ENCODE data around the gene ACOT11.

The ACOT11 gene

GRCh38 chr1:54537611-54538010 is 10.4 kb upstream of the ACOT11 start:
- no peak for DNase-seq (ENCODE audit: low read depth in 1 of 2, low spot score in 1 of 2)

- DNase-seq (ENCODE audit: low read depth in 1 of 2, low spot score in 1 of 2) = no peak
Measured at GRCh38 chr1:54538538-54538937, 9.5 kb upstream of the ACOT11 start.

DNA sequence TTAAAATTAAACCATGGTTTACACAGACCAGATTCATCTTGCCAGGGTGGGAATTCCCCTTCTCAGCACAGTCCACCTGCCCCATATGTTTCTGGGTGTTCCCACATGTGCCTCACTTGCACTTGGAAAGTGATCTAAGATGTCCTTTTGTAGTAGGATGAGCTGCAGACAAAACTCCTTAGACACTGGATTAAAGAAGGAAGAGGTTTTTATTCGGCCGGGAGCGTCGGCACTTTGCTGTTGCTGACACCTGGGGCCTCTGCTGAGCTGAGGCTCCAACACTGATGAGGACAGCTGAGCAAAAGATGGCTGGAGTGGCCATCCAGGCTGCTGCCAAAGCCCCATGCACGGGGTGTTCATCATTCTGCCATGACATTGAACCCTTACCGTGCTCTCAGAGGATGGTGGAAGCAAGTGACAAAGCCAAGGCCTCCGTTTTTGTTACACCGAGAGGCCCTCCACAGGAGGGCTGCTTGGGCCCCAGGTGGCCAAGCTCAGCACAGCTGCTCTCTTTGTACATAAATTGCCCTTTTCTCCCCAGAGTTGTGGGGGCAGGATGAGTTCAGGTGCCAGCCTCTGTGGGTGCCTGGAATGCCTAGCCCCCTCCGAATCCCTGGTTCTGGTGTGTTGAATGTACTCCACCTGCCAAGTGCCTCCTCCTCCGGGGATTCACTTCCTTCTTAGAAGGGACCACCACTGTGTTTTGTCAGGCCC is 7.3 kb upstream of the ACOT11 start:
- DNase-seq (ENCODE audit: low read depth in 1 of 2, low spot score in 1 of 2) = no peak

DNA sequence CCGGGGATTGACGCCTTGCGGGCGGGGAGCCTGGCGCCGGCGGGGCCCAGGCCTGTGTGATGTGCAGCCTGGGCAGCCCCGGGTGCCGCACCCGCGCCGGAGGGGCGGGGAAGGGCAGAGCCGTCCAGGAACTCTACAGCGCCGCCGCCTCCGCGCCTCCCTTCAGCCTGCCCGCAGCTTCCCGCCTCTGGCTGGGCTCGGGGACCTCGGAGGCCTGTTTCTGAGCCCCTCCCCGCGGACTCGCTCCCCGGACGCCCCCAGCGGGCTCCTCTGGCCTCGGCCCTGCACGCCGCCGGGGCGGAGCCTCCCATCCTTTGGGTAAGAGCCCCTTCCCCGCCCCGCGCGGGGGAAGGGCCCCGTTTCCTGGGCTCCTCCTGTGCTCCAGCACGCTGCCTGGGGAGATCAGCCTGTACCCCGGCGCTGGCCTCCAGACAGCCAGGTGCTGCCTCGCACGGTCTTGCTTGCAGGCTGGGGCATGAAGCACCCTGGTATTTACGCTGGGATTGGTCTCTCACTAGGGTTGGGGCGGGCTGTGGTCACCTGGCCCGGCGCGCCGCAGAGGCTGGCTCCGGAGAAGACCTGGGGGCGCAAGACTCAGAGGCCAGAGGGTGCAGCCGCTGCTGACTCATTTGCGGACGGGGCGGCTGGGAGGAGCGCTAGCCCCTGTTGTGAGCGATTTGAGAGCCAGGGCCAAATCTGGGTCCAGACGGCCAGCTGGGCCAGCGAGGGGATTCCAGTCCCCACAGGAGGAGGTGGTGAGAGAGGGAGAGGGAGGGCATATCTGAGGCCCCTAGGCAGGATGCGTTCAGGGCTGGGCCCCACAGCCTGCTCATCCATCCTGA is 5.7 kb upstream of the ACOT11 start:
- DNase-seq (ENCODE audit: low read depth in 1 of 2, low spot score in 1 of 2) = peak; percentile 29 to 32

DNA sequence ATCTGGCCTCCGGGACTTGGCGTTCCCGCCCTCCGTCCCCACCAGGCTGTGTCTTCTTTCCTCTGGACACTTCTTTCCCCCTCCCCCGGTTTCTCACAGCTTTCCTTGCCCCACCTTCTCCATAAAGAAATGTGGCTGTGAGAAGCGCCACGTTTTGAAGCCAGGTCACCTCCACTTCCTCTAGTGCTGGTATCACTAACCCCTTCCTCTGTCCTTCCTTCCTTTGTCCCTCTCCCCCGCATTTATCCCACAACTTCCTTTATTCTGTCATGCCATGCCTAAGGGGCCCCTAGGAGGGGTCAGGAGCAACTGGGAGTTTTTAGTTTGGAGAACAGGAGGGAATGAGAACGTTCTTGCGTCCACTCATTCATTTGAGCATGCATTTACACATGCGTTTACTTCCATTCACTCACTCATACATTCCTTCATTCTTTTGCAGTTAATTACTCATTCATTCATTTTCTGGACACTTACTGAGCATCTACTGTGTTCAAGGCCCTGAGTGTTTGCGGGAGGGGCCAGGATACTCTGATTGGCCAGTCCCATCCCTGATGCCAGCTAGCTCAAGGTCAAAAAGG is 5.0 kb upstream of the ACOT11 start:
- DNase-seq (ENCODE audit: low read depth in 1 of 2, low spot score in 1 of 2) = no peak

GRCh38 chr1:54543729-54544496 is 4.1 kb upstream of the ACOT11 start:
- no peak for DNase-seq (ENCODE audit: low read depth in 1 of 2, low spot score in 1 of 2)

- DNase-seq (ENCODE audit: low read depth in 1 of 2, low spot score in 1 of 2) = no peak
Measured at GRCh38 chr1:54545916-54546635, 2.0 kb upstream of the ACOT11 start.

DNA sequence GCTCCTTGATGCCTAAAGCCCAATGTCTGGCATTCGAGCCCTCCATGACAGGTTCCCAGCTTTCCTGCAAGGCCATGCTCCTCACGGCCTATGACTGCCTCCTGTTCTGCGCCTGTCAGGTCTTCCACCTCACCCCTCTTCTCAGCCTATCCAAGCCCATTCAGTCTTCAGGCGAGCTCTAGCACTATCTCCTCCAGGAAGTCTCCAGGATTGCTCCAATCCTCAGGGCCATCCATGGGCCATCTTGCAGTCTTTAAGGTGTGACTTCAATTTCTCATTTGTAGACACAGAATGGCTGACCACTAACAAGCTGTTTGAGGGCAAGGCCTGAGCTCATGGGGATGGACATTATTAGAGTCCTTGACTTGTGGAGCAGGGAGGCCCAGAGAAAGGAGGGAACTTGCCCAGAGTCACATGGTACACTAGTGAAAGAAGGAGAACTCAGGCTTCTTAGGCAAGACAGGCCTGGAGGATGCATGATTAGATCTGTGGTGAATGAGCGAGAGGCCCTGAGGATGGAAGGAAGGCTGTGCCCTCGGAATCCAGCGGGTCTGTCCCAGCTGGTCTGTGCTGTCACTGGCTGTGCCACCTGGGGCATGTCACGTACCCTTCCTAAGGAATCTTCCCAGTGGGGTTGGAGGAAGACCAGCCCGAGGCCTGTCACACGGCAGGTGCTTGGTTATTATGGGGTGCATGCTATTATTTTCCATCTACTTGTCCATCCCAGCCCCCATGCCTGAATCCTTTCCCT is 1.2 kb upstream of the ACOT11 start:
- no peak for DNase-seq (ENCODE audit: low read depth in 1 of 2, low spot score in 1 of 2)

GRCh38 chr1:54548389-54549044 is 489 bp downstream of the ACOT11 start:
- DNase-seq (ENCODE audit: low read depth in 1 of 2, low spot score in 1 of 2) = no peak

DNA sequence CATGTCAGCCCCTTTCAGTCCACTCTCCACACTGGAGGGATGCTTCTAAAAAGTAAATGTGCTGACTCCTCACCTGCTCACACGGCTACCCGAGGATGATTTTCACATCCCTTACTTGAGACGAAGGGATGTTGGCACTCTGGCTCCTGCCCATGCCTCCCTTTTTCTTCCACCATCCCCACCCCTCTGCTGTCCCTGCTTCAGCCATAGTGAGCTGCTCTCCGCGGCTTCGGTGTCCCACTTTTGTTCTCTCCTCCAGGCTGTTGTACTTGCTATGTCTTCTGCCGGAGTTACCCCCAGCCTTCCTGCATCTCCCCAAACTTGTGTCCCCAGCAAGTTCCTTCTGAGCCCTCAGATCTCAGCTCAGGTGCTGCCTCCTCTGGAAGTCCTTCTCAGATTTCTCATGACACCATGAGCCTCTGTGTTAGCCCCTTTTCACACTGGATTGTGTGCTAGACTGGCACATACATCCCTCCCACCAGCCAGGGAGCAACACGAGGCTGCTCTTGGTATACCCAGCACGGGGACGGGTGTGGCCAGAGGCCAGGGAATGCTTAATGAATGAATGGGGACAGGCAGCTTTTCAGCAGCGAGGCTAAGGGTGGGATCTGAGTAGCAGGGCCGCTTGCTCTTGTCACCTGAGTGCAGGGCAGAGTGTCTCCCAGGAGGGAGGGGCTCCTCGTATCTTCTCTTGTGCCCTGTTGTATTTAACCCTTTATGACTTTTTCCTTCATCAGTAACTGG is 1.3 kb downstream of the ACOT11 start:
- no peak for DNase-seq (ENCODE audit: low read depth in 1 of 2, low spot score in 1 of 2)

DNA sequence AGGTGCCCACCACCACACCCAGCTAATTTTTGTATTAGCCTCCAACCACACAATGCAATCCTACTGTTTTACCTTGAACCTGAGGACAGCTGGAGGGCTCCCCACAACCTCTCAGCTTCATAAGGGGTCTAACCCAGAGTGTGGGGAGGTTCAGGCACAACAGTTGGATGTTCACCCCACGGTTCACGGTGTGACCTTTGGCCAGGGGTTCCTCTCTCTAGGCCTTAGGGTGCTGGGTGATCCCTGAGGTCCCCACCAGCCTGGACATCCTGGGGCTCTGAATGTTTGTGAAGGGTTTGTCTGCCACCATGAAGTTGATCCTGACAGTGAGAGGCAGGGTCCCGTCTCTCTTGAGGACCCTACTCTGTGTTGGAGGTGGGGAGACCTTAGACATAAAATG is 3.9 kb downstream of the ACOT11 start:
- no peak for DNase-seq (ENCODE audit: low read depth in 1 of 2, low spot score in 1 of 2)

- no peak for DNase-seq (ENCODE audit: low read depth in 1 of 2, low spot score in 1 of 2)
Measured at GRCh38 chr1:54553602-54554313, 5.7 kb downstream of the ACOT11 start.

GRCh38 chr1:54556110-54556509 is 8.1 kb downstream of the ACOT11 start:
- DNase-seq (ENCODE audit: low read depth in 1 of 2, low spot score in 1 of 2) = no peak

DNA sequence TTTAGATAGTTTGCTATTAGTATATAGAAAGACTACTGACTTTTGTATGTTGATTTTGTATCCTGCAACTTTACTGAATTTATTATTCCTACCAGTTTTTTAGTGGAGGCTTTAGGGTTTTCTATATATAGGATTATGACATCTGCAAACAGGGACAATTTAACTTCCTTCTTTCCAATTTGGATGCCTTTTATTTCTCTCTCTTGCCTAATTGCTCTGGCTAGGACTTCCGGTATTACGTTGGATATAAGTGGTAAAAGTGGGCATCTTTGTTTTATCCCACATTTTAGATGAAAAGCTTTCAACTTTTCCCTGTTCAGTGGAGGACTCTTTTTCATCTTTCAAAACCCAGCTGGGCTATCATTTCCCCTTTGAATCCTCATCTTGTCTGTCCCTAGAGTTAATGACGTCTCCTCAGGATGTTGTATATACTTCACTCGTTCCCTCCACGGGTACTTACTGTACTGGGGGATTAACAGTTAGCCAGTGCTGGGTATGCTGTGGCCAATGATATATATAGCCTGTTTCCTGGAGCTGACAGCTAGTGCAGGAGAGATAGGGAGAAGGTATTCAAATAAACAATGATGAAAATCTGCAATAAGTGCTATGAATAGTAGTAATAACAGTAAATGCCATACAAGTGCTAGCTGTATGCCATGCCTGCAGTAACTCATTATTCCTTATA is 9.8 kb downstream of the ACOT11 start:
- no peak for DNase-seq (ENCODE audit: low read depth in 1 of 2, low spot score in 1 of 2)

DNA sequence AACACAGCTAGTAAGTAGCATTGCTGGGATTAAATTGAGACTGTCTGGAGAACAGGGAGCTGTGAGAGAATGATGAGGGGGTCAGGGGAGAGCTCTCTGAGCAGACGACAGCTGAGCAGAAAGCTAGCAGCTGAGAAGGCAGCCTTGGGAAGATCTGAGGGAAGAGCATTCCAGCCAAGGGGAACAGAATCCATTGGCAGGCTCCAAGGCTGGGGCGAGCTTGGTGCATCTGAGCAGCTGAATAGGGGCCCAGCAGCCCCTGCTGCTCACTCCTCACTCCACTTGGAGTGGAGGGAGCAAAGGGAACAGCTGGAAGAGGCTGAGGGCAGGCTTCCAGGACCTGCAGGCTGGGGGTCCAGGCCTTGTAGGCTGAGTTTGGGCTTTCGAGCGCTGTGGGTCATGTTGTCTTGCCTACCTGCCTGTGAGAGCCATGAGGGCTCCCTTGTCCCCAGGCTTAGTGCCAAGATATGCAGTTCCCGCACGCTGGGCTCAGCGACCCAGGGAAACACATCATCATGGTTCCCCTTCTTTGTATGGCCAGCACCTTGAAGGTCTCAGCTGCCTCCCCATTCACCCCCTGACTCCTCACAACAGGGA is 10.5 kb downstream of the ACOT11 start:
- DNase-seq (ENCODE audit: low read depth in 1 of 2, low spot score in 1 of 2) = no peak

GRCh38 chr1:54559111-54559548 is 11.1 kb downstream of the ACOT11 start:
- DNase-seq (ENCODE audit: low read depth in 1 of 2, low spot score in 1 of 2) = no peak

GRCh38 chr1:54559771-54560231 is 11.8 kb downstream of the ACOT11 start:
- no peak for DNase-seq (ENCODE audit: low read depth in 1 of 2, low spot score in 1 of 2)

Data from activated CD4-positive, alpha-beta T cell treated with anti-CD3 and anti-CD28 coated beads, Interleukin-2, amount 50 U/mL, for 24 hours (primary cell).